HepG2 (cell line): ENCODE results near the gene TOR4A. TPM values are rescaled to one million over a fixed set of nuclear protein-coding genes. Genes with fewer than 3 reads are reported as not detected.

Experiments
- AKAP8 ChIP-seq: sonication (generic); formaldehyde crosslinking; IDR thresholded peaks from 2 replicates; pipeline ENCODE4 v1.5.1; 2020; ENCODE audit warnings: mild to moderate bottlenecking, missing genetic modification reagents
- ERF ChIP-seq: IDR thresholded peaks from 2 replicates; pipeline ENCODE4 v1.6.1; 2018; ENCODE audit warnings: missing biosample characterization, missing genetic modification reagents
- GTF2F1 ChIP-seq: fragments of 150-350 bp; IDR thresholded peaks from 2 replicates; pipeline ENCODE4 v1.6.1; 2014; ENCODE audit warnings: low read length
- HOXA3 ChIP-seq: sonication (generic); formaldehyde crosslinking; IDR thresholded peaks from 2 replicates; pipeline ENCODE4 v1.5.0; 2020; ENCODE audit warnings: missing genetic modification reagents
- HOXA7 ChIP-seq: sonication (generic); formaldehyde crosslinking; IDR thresholded peaks from 2 replicates; pipeline ENCODE4 v1.8.1; 2022; ENCODE audit warnings: mild to moderate bottlenecking, missing genetic modification reagents, moderate library complexity
- IRX3 ChIP-seq: sonication (generic); formaldehyde crosslinking; IDR thresholded peaks from 2 replicates; pipeline ENCODE4 v1.8.1; 2023; ENCODE audit warnings: mild to moderate bottlenecking, low read depth, missing genetic modification reagents, borderline replicate concordance
- MIER3 ChIP-seq: IDR thresholded peaks from 2 replicates; pipeline ENCODE4 v1.6.1; 2016; ENCODE audit warnings: missing compliant biosample characterization, borderline replicate concordance
- MTF2 ChIP-seq: sonication (generic); formaldehyde crosslinking; IDR thresholded peaks from 2 replicates; pipeline ENCODE4 v1.5.0; 2020; ENCODE audit warnings: missing genetic modification reagents, borderline replicate concordance
- NPAS2 ChIP-seq: sonication (generic); formaldehyde crosslinking; IDR thresholded peaks from 2 replicates; pipeline ENCODE4 v1.8.0; 2022; ENCODE audit warnings: mild to moderate bottlenecking, missing genetic modification reagents, borderline replicate concordance
- PAXIP1 ChIP-seq: sonication (generic); formaldehyde crosslinking; conservative IDR thresholded peaks from 2 replicates; pipeline ENCODE4 v1.4.0; 2020; ENCODE audit warnings: mild to moderate bottlenecking, missing genetic modification reagents, moderate library complexity
- SYNCRIP ChIP-seq: fragments of 200-400 bp; formaldehyde crosslinking; IDR thresholded peaks from 2 replicates; pipeline ENCODE4 v1.6.1; 2018; ENCODE audit warnings: mild to moderate bottlenecking, low read depth, low read length; ENCODE audit not compliant: insufficient read depth
- YEATS4 ChIP-seq: sonication (generic); formaldehyde crosslinking; IDR thresholded peaks from 2 replicates; pipeline ENCODE4 v1.4.0; 2020; ENCODE audit warnings: missing genetic modification reagents, borderline replicate concordance
- ZFP91 ChIP-seq: sonication (generic); formaldehyde crosslinking; IDR thresholded peaks from 2 replicates; pipeline ENCODE4 v1.9.0; 2022; ENCODE audit warnings: missing genetic modification reagents, mild to moderate bottlenecking, borderline replicate concordance
- ZNF274 ChIP-seq: sonication (generic); formaldehyde crosslinking; IDR thresholded peaks from 2 replicates; pipeline ENCODE4 v1.5.1; 2020; ENCODE audit warnings: mild to moderate bottlenecking, missing genetic modification reagents
- ZNF609 ChIP-seq: sonication (generic); formaldehyde crosslinking; IDR thresholded peaks from 2 replicates; pipeline ENCODE4 v1.4.0; 2020; ENCODE audit warnings: mild to moderate bottlenecking, missing genetic modification reagents, borderline replicate concordance
- ZNF629 ChIP-seq: sonication (generic); formaldehyde crosslinking; conservative IDR thresholded peaks from 2 replicates; pipeline ENCODE4 v1.5.0; 2020; ENCODE audit warnings: missing genetic modification reagents
- ZNF672 ChIP-seq: sonication (generic); formaldehyde crosslinking; IDR thresholded peaks from 2 replicates; pipeline ENCODE4 v1.8.1; 2022; ENCODE audit warnings: missing genetic modification reagents
- polyA plus RNA-seq, 8 experiments: library from polyadenylated mRNA; depleted of rRNA in 3 of 8; stranded (reverse) in 7 of 8; unstranded in 1 of 8; fragments of >200 nt; fragmentation: Illumina TruSeq in 4 of 8; extraction: Trizol in 4 of 8; gene quantifications; 2 replicates each; pipeline versions ENCODE4 v1.2.1 to v1.2.3, GENCODE V29; 2011 to 2016; ENCODE audit warnings: low read depth in 4 of 8, missing spikeins in 1 of 8, mixed read lengths in 1 of 8; ENCODE audit not compliant: insufficient read depth in 1 of 8
- total RNA-seq, 5 experiments: library from RNA; depleted of rRNA; stranded (reverse); fragments of >200 nt; fragmentation: Illumina TruSeq; extraction: Trizol; gene quantifications; 2 replicates each; pipeline ENCODE4 v1.2.3, GENCODE V29; 2016; ENCODE audit warnings: low read depth in 1 of 5

TOR4A gene
- total and polyA plus RNA-seq, 2 of the 13 experiments (the other 11 are each of a cell fraction or from before 2014, with no cell fraction given): 11.1 to 14.2 TPM

GRCh38 chr9:137243626-137244485 is 33.7 kb upstream of the TOR4A start (continued):
- TF ChIP-seq NPAS2 (CRISPR knock-in tag) (no peak), PAXIP1 (CRISPR knock-in tag) (no peak), ZNF274 (CRISPR knock-in tag) (no peak), ERF (CRISPR knock-in tag) (0 out of 2 replicates have a peak, but pooled peaks have one; percentile 10), HOXA7 (CRISPR knock-in tag) (0 out of 2 replicates have a peak, but pooled peaks have one; percentile 65), YEATS4 (CRISPR knock-in tag) (no peak), SYNCRIP (no peak), ZNF629 (CRISPR knock-in tag) (no peak; the same call in 1 of the 2 replicates), ZFP91 (CRISPR knock-in tag) (peak; percentile 11), ZNF672 (CRISPR knock-in tag) (0 out of 2 replicates have a peak, but pooled peaks have one; percentile 15), GTF2F1 (0 out of 2 replicates have a peak, but pooled peaks have one; percentile 21), HOXA3 (CRISPR knock-in tag) (0 out of 2 replicates have a peak, but pooled peaks have one; percentile 8), MTF2 (CRISPR knock-in tag) (no peak), ZNF609 (CRISPR knock-in tag) (peak; percentile 15; the same call in 1 of the 2 replicates), AKAP8 (CRISPR knock-in tag) (peak; percentile 87), MIER3 (CRISPR knock-in tag) (no peak), IRX3 (0 out of 2 replicates have a peak, but pooled peaks have one; percentile 52)
